ENCODE data around the gene RYR3. TPM values are rescaled to one million over a fixed set of nuclear protein-coding genes. Genes with fewer than 3 reads are reported as not detected.

Gene RYR3
- total RNA-seq, 1 experiment from 2014 or later = not detected

- POLR2A ChIA-PET = no interaction called here
- intact Hi-C loops (cut with micrococcal nuclease) = no loop called here
Measured at GRCh38 chr15:33706173-33706572, 395.4 kb downstream of the RYR3 start.

GRCh38 chr15:33710748-33711147 is 400.0 kb downstream of the RYR3 start:
- intact Hi-C loops (cut with micrococcal nuclease) = no loop called here
- H3K9me3 Mint-ChIP-seq (ENCODE audit: unreplicated experiment) = no peaks in the 10 kb centered on the region
- no peak for TF ChIP-seq CTCF (IDR thresholded peaks at IDR 0.05; ENCODE audit: unreplicated experiment)
- H3K27ac Mint-ChIP-seq (ENCODE audit: low read depth, unreplicated experiment) = no peak overlapping the region
- CTCF ChIA-PET = interaction anchor here (1.1 to 4.1 kb wide), 3 partner anchors 10 to 432 kb away, joined by 4 to 22 read pairs (median 6); no protein-coding TSS in a partner anchor
- H3K4me3 Mint-ChIP-seq (ENCODE audit: unreplicated experiment) = no peak overlapping the region
- H3K36me3 Mint-ChIP-seq (ENCODE audit: insufficient read depth, unreplicated experiment) = no peaks in the 10 kb centered on the region
- H3K27me3 Mint-ChIP-seq (ENCODE audit: insufficient read depth, unreplicated experiment) = no peaks in the 10 kb centered on the region
- no peaks in the 10 kb centered on the region for H3K4me1 Mint-ChIP-seq (ENCODE audit: insufficient read depth, unreplicated experiment)
- no peak for DNase-seq (ENCODE audit: unreplicated experiment)
- POLR2A ChIA-PET = interaction anchor here (0.6 kb wide), 1 partner anchor 24 kb away, joined by 3 read pairs; no protein-coding TSS in a partner anchor
- no TSS peak for BruUV-seq (replicated peaks)

More at GRCh38 chr15:33706173-33706572, 395.4 kb downstream of the RYR3 start:
- DNase-seq (ENCODE audit: unreplicated experiment) = no peak
- no peaks in the 10 kb centered on the region for H3K27me3 Mint-ChIP-seq (ENCODE audit: insufficient read depth, unreplicated experiment)
- no peaks in the 10 kb centered on the region for H3K36me3 Mint-ChIP-seq (ENCODE audit: insufficient read depth, unreplicated experiment)
- no peak overlapping the region for H3K4me3 Mint-ChIP-seq (ENCODE audit: unreplicated experiment)
- CTCF ChIA-PET = interaction anchor here (1.0 to 1.9 kb wide), 3 partner anchors 29 to 474 kb away, joined by 4 to 6 read pairs (median 5); no protein-coding TSS in a partner anchor
- BruUV-seq (replicated peaks) = no TSS peak
- H3K27ac Mint-ChIP-seq (ENCODE audit: low read depth, unreplicated experiment) = no peak overlapping the region
- H3K9me3 Mint-ChIP-seq (ENCODE audit: unreplicated experiment) = no peaks in the 10 kb centered on the region
- H3K4me1 Mint-ChIP-seq (ENCODE audit: insufficient read depth, unreplicated experiment) = no peaks in the 10 kb centered on the region
- TF ChIP-seq CTCF (IDR thresholded peaks at IDR 0.05; ENCODE audit: unreplicated experiment) = no peak

GRCh38 chr15:33716025-33716424 is 405.3 kb downstream of the RYR3 start:
- Mint-ChIP-seq H3K4me1 (ENCODE audit: insufficient read depth, unreplicated experiment) (peaks cover 4% of the 10 kb centered on the region), H3K9me3 (ENCODE audit: unreplicated experiment) (no peaks in the 10 kb centered on the region), H3K36me3 (ENCODE audit: insufficient read depth, unreplicated experiment) (no peaks in the 10 kb centered on the region), H3K4me3 (ENCODE audit: unreplicated experiment) (no peak overlapping the region), H3K27ac (ENCODE audit: low read depth, unreplicated experiment) (no peak overlapping the region), H3K27me3 (ENCODE audit: insufficient read depth, unreplicated experiment) (no peaks in the 10 kb centered on the region)
- DNase-seq (ENCODE audit: unreplicated experiment) = peak; percentile 39
- intact Hi-C loops (cut with micrococcal nuclease) = no loop called here
- no peak for TF ChIP-seq CTCF (IDR thresholded peaks at IDR 0.05; ENCODE audit: unreplicated experiment)
- POLR2A ChIA-PET = no interaction called here
- CTCF ChIA-PET = interaction anchor here (1.5 to 13.8 kb wide), 3 partner anchors 13 to 20 kb away, joined by 3 to 152 read pairs (median 71); no protein-coding TSS in a partner anchor
- no TSS peak for BruUV-seq (replicated peaks)

GRCh38 chr15:33720952-33721351 is 410.2 kb downstream of the RYR3 start:
- no peak overlapping the region for H3K27ac Mint-ChIP-seq (ENCODE audit: low read depth, unreplicated experiment)
- peak; percentile 27 for DNase-seq (ENCODE audit: unreplicated experiment)
- no peaks in the 10 kb centered on the region for H3K27me3 Mint-ChIP-seq (ENCODE audit: insufficient read depth, unreplicated experiment)
- TF ChIP-seq CTCF (IDR thresholded peaks at IDR 0.05; ENCODE audit: unreplicated experiment) = no peak
- H3K4me3 Mint-ChIP-seq (ENCODE audit: unreplicated experiment) = no peak overlapping the region
- no peaks in the 10 kb centered on the region for H3K36me3 Mint-ChIP-seq (ENCODE audit: insufficient read depth, unreplicated experiment)
- intact Hi-C loops (cut with micrococcal nuclease) = no loop called here
- ChIA-PET POLR2A (interaction anchor here (0.7 kb wide), 1 partner anchor 416 kb away, joined by 6 read pairs; no protein-coding TSS in a partner anchor), CTCF (interaction anchor here (0.6 to 13.8 kb wide), 6 partner anchors 8 to 504 kb away, joined by 3 to 152 read pairs (median 8); no protein-coding TSS in a partner anchor)
- no TSS peak for BruUV-seq (replicated peaks)
- no peaks in the 10 kb centered on the region for H3K9me3 Mint-ChIP-seq (ENCODE audit: unreplicated experiment)
- H3K4me1 Mint-ChIP-seq (ENCODE audit: insufficient read depth, unreplicated experiment) = peaks cover 7% of the 10 kb centered on the region

Data from MCF 10A (cell line).